Osteocyte (in vitro differentiated cells): ENCODE results near the gene NRG3. TPM values are rescaled to one million over a fixed set of nuclear protein-coding genes. Genes with fewer than 3 reads are reported as not detected.

Experiments
- DNase-seq: peaks from one replicate; pipeline ENCODE4 v3.0.0; 2021; ENCODE audit warnings: mixed read lengths; ENCODE audit not compliant: unreplicated experiment; ENCODE audit errors: extremely low spot score
- H3K27ac Mint-ChIP-seq: one replicate; pipeline ENCODE4 v1.8.0; 2021; ENCODE audit warnings: mild to moderate bottlenecking, mixed read lengths; ENCODE audit not compliant: unreplicated experiment
- H3K27me3 Mint-ChIP-seq: one replicate; pipeline ENCODE4 v1.8.0; 2021; ENCODE audit warnings: mixed read lengths; ENCODE audit not compliant: unreplicated experiment
- H3K36me3 Mint-ChIP-seq: one replicate; pipeline ENCODE4 v1.8.0; 2021; ENCODE audit warnings: mixed read lengths; ENCODE audit not compliant: unreplicated experiment
- H3K4me1 Mint-ChIP-seq: one replicate; pipeline ENCODE4 v1.8.0; 2021; ENCODE audit warnings: mixed read lengths; ENCODE audit not compliant: unreplicated experiment
- H3K4me3 Mint-ChIP-seq: one replicate; pipeline ENCODE4 v1.8.0; 2021; ENCODE audit warnings: mild to moderate bottlenecking, moderate library complexity, mixed read lengths; ENCODE audit not compliant: unreplicated experiment
- H3K9me3 Mint-ChIP-seq: one replicate; pipeline ENCODE4 v1.8.0; 2021; ENCODE audit warnings: mixed read lengths; ENCODE audit not compliant: unreplicated experiment
- CTCF ChIP-seq: fragments of 200-600 bp; sonication (generic); IDR thresholded peaks from 2 replicates; pipeline ENCODE4 v1.5.0; 2021; ENCODE audit warnings: antibody characterized with exemption, mild to moderate bottlenecking, moderate library complexity
- total RNA-seq: library from RNA; stranded (reverse); gene quantifications from 2 replicates; pipeline ENCODE4 v1.2.1, GENCODE V29; 2021

The NRG3 gene
- total RNA-seq, 1 donor from 2014 or later: not detected

GRCh38 chr10:82861889-82862288, 986.9 kb downstream of the NRG3 start:
- Mint-ChIP-seq H3K9me3 (peaks cover 5% of the 10 kb centered on the region), H3K36me3 (no peaks in the 10 kb centered on the region), H3K4me1 (no peaks in the 10 kb centered on the region), H3K27me3 (no peaks in the 10 kb centered on the region), H3K27ac (no peak overlapping the region), H3K4me3 (no peak overlapping the region)
- DNase-seq: no peak
- TF ChIP-seq CTCF: no peak

GRCh38 chr10:82865366-82865765, 990.4 kb downstream of the NRG3 start:
- Mint-ChIP-seq H3K36me3 (no peaks in the 10 kb centered on the region), H3K4me1 (no peaks in the 10 kb centered on the region), H3K4me3 (no peak overlapping the region), H3K9me3 (peaks cover 5% of the 10 kb centered on the region), H3K27me3 (no peaks in the 10 kb centered on the region), H3K27ac (no peak overlapping the region)
- no peak for TF ChIP-seq CTCF
- DNase-seq: no peak

- TF ChIP-seq CTCF: no peak
- H3K27me3 Mint-ChIP-seq: no peaks in the 10 kb centered on the region
- no peak for DNase-seq
- no peaks in the 10 kb centered on the region for H3K36me3 Mint-ChIP-seq
- H3K4me3 Mint-ChIP-seq: no peak overlapping the region
- H3K27ac Mint-ChIP-seq: no peak overlapping the region
- H3K4me1 Mint-ChIP-seq: no peaks in the 10 kb centered on the region
- H3K9me3 Mint-ChIP-seq: peaks cover 5% of the 10 kb centered on the region
These were observed 991.5 kb downstream of the NRG3 start for GRCh38 chr10:82866424-82867020.

GRCh38 chr10:82867056-82867455, 992.1 kb downstream of the NRG3 start:
- H3K27me3 Mint-ChIP-seq: no peaks in the 10 kb centered on the region
- H3K4me3 Mint-ChIP-seq: no peak overlapping the region
- DNase-seq: no peak
- H3K4me1 Mint-ChIP-seq: no peaks in the 10 kb centered on the region
- H3K27ac Mint-ChIP-seq: no peak overlapping the region
- no peak for TF ChIP-seq CTCF
- no peaks in the 10 kb centered on the region for H3K36me3 Mint-ChIP-seq
- peaks cover 5% of the 10 kb centered on the region for H3K9me3 Mint-ChIP-seq

- no peak for DNase-seq
These were observed 999.7 kb downstream of the NRG3 start for GRCh38 chr10:82874671-82875070.

More at GRCh38 chr10:82874671-82875070, 999.7 kb downstream of the NRG3 start:
- no peaks in the 10 kb centered on the region for H3K36me3 Mint-ChIP-seq
- no peak overlapping the region for H3K27ac Mint-ChIP-seq
- no peak for TF ChIP-seq CTCF
- no peak overlapping the region for H3K4me3 Mint-ChIP-seq
- no peaks in the 10 kb centered on the region for H3K4me1 Mint-ChIP-seq
- H3K9me3 Mint-ChIP-seq: no peaks in the 10 kb centered on the region
- no peaks in the 10 kb centered on the region for H3K27me3 Mint-ChIP-seq
